Right ventricle myocardium superior (tissue), 1 donor: Measurements from ENCODE around the gene SOX13. TPM values are rescaled to one million over a fixed set of nuclear protein-coding genes. Genes with fewer than 3 reads are reported as not detected.
"Not testable (repeated sequence)": the region's sequence is repeated elsewhere in the genome, so short reads cannot be mapped to it uniquely, and the experiment has no call there.

ENCODE experiments used
- ATAC-seq: fragments of 200-7000 bp; cut with Tn5 transposase; one replicate; pipeline ENCODE4 v1.9.1; 2020; ENCODE audit warnings: mild to moderate bottlenecking; ENCODE audit not compliant: poor library complexity
- DNase-seq: peaks from one replicate; pipeline ENCODE4 v3.0.0-alpha.2; 2020
- intact Hi-C: fragments of 100-400 bp; cut with DNase I; formaldehyde crosslinking; loops from one replicate; pipeline ENCODE4 v1.11.2; 2022
- total RNA-seq: library from RNA; stranded (reverse); fragmentation: NEBNext Ultra II Directional; extraction: Animal tissue kit (Norgen Biotek cat#: 25700); gene quantifications from one replicate; pipeline ENCODE4 v1.2.1, GENCODE V29; 2021
- donor health status: DM: no; HTN: yes; CAD: no; lungs with severe emphysema.

The SOX13 gene
- total RNA-seq, 1 donor from 2014 or later: 12.4 TPM

DNA sequence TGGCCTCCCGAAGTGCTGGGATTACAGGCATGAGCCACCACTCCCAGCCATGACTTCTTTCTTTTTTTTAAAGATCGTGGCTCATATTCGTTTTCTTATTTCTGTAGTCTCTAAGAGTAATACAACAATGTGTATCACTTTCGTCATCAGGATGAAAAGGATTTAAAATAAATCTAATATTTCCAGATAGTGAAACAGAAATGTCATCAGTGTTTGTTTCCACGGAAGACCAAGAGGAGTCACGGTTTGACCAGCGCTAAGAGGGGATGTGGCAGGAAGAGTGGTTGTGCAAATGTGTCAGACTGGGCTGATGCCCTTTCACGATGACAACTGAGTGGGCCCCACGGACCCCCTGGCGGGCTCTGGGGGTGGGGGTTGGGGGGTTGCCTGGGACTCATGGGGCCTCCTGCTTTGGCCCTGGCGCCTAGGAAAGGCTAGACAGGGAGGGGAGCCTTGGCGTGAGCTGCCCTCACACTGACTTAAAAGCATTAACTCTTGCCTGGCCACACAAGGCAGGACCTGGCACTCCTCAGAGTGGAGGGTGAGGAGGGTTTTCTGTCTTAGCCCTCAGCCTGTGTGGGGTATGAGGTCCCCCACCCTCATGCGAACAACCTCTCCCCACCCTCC, 8.4 kb downstream of the SOX13 start:
- DNase-seq (no peak), ATAC-seq (no peak)
- intact Hi-C loops: no loop called here

DNA sequence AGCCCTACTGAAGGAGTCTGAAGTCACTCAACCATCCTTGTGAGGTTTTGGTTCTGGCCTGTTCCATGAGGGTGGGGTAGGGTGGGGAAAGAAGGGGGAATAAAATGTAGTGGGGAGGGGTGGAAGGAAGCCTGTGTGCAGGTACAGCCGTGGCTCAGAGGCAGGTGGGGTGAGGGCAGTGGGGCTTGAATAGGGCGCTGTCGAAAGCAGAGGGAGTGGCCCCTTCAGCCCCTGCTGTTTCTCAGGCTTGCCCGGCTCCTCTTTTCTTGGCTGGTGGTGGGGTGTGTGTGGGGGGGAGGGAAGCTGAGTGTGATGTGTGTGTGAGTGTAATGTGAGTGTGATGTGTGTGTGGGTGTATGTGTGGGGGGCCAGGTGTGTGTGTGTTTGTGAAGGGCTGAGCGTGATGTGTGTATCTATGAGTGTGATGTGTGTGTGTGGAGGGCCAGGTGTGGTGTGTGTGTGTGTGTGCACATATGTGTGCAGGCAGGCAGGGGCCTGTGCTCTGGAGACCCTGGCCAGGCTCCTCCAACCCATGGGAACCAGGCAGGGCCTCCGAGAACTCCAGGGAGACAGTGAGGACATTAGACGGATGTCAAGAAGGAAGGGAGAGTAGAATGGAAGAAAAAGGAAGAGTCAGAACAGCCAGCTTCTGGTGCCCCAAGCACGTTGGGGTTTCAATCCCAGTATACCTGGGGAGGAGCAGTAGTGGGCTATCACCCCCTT, 9.0 kb downstream of the SOX13 start:
- intact Hi-C loops: no loop called here
- DNase-seq: no peak
- ATAC-seq: no peak

DNA sequence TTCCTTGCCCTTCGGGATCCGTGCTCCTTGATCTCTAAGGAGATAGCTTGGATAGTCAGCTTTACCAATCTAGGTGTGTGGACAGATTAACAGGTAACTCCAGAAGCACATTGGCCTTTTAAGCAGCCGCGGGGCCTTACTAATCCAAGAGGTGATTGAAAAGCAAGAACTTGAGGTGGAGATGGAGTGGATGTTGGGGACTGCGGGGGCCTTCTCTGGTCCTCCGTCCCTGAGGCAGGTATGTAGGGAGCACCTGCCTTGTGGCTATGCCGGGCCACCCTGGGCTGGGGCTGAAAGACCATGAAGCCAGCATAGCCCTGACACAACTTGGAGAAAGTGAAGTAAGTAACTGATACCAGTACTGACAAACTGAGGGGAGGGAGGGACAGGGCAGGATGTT, 10.6 kb downstream of the SOX13 start:
- DNase-seq (no peak), ATAC-seq (no peak)
- intact Hi-C loops: no loop called here

DNA sequence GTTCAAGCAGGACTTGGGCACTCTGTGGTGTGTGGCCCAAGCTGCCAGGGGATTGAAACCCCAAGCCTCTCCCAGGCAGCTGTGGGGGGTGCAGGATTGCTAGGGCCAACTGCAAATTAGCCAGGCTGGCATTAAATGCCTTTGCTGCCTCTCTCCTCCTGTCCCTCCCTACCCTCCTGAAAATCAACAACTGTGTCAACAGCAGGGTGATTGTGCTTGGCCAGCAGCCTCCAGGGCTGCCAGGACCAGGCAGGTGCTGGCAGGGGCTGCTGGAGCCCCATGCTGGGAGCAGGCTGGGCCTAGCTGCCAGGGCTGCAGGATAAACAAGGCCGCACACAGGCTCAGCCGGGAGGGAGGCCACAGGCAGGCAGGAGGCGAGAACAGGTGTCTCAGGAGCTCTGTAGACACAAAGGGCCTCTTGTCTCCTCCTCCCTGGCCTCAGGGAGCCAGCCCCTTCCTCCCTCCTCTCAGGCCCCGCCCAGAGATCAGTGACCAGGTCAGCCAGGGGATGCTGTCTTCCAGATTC, 11.4 kb downstream of the SOX13 start:
- intact Hi-C loops: no loop called here
- DNase-seq (peak; percentile 55), ATAC-seq (peak; percentile 70)

DNA sequence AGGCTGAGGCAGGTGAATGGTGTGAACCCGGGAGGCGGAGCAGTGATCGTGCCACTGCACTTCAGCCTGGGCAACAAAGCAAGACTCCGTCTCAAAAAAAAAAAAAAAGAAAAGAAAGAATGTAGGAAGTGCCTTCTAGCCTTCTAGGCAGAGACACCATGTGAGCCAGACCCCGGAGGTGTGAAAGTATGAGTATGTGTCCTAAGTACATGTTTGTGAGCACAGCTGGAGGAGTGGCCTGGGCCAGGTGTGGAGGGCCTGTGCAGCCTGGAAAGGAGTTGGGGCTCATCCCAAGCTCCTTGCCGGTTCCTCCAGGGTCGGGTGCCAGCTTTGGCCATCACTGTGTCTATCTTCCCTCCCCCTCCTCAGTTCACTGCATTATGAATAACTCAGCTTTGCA, 13.0 kb downstream of the SOX13 start:
- intact Hi-C loops: no loop called here
- no peak for ATAC-seq

DNA sequence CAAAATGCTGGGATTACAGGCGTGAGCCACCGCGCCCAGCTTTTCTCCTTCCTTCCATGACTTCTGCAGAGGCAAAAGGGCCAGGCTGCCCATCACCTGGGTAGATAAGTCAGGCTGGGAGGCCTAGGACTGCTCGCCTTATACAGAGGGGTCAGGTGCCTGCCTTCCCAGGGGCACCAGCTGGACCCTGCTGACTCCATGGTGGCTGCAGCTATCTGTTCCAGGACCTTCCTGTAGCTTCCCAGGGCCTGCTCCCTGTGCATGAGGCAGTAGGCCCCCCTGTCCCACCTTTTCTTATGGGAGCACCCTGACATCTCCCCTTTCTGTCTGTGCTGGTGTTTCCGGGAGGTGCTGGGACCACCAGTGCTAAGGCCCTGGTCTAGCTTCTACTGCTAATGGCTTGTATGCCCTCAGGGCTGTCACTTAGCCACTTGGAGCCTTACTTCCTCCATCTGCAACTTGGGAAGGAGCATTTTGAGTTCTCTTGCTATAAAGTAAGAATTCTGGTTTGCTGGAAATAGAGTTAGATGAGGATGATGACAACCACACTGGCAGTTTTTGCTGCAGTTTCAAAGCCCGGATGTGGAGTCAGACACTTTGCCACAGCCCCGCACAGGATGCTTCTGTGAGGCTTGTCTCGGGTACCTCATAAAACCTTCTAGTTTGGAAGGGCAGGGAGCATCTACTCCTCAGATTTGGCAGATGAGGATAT, 14.4 kb downstream of the SOX13 start:
- intact Hi-C loops: no loop called here
- no peak for ATAC-seq
- DNase-seq: no peak

More for the DNA sequence above, 13.0 kb downstream of the SOX13 start:
- DNase-seq: no peak

DNA sequence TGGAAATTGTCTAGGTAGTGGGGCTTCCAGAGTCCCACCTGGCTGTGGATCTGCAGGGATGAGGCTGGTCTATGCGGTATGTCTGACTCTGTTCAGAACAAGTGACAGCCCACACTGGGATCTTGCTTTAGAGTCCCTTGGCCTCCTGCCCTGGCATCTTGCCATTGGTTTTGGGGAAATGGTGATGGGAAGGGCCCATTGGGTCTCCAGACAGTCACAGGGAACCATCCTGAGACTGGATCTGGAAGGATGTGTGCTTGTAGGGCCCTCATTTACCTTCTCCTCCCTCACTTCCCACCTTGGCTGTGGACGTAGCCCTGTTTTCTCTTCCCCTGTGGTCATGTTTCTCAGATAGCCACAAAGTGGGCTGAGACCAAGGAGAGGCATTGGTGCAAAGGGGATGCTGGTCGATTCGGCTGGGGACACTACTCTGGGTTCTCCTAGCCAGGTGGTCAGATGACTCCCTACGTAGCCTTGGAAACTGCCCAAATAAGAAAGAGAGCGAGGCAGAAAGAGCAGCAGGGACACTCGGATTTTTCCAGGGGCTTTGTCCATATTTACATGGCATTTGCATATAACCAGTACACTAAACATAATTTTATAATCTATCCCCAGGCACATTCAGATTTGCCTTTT, 15.1 kb downstream of the SOX13 start:
- no peak for ATAC-seq
- intact Hi-C loops: no loop called here
- DNase-seq: peak; percentile 67

DNA sequence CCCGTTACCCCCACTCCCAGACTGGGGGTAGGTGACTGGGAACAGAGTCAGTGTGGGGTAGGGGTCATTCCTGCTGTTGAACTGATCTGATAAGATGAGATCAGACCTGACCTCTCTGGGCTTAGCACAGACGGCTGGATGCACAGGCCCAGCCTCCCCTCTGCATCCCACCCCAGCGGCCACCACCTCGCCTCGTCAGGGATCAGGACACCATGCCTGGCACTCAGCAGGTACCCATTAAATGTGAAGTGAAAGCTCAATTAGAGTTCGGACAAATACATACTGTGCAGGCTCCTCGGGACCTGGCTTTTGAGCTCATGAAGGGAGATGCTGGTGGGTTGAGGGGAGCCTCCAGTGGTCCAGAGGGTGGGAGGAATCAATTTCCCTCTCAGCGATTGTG, 15.7 kb downstream of the SOX13 start:
- no peak for ATAC-seq
- intact Hi-C loops: no loop called here
- no peak for DNase-seq

DNA sequence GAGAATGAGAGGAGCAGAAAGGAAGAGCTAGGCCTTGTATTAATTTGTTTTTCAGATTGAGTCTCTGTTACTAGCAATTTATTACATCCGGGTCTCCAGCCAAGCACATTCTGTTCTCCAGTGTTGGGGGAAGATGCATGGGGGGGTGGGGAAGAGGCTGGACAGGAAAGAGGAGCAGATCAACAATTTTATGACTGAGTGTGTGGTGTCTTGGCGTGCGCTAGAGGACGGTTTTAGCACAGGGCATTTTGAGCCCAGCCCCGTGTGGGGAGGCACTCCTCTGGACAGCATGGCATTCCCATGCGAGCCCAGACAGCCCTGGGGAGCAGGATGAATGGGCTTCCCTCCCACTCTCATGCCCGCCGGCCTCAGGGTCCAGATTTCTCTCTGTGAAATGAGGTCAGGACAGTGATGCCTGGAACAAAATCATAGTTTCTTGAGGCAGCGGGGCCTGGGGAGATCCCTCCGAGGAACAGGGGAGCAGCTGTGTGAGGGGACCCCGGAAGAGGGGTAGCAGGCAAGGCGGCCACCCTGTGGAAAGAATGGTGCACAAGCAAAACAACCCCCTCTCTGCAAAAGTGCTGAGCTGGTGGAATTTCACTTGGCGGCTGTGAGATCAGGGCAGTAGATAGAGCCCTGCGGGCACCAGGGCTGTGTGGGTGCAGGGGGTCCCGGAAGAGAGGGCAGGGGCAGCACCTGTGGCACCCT, 16.3 kb downstream of the SOX13 start:
- intact Hi-C loops: no loop called here
- no peak for DNase-seq
- peak; percentile 18 for ATAC-seq

DNA sequence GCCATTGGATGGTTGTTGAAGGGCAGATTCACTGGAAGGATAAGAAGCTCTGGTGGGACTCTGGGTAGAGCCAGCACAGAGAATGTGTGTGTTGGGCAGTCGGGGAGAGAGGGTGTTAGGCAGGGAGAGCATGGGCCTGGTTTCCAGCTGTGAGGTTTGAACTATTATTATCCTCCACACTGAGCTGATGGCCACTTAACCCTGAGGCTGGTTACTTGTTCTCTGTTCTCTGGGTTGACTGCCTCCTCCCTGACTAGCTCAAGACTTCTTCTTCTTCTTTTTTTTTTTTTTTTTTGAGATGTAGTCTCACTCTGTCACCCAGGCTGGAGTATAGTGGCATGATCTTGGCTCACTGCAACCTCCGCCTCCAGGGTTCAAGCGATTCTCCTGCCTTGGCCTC, 17.2 kb downstream of the SOX13 start:
- not testable (repeated sequence) for ATAC-seq, DNase-seq

DNA sequence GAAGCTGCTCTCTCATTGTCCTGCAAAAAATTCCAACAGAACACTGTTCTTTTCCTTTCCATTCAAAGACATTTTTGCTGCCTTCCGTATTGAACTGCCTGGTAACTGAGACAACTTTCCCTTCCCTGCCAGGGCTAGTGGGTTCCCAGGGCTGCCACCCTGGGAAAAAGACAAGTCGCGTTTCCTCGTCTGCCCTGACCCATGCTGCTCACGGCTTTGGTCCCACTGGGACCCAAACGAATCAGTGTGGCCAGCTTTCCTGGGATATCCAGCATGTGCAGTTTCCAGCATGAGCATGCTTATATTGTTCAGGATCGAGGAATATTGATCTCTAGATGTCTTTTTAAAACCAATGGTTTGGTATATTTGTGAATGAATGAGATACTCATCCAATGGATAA, 18.2 kb downstream of the SOX13 start:
- ATAC-seq: no peak
- no peak for DNase-seq
- intact Hi-C loops: no loop called here

More for the DNA sequence above, 17.2 kb downstream of the SOX13 start:
- intact Hi-C loops: not testable (repeated sequence)

DNA sequence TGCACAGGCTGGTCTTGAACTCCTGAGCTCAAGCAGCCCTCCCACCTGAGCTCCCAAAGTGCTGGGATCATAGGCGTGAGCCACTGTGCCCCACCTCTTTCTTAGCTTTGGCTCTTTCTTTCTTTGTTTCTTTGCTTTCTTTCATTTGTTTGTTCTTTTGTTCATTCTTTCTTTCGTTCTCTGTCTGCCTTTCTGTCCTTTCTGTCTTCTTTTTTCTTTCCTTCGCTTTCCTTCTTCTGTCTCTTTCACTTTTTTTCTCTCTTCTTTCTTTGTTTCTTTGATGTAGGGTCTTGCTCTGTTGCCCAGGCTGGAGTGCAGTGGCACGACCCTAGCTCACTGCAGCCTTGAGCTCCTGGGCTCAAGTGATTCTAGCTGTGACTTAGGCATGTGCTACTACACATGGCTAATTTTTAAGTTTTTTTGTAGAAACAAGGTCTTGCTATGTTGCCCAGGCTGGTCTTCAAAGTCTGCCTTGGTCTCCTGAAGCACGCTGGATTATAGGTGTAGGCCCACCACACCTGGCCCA, 18.9 kb downstream of the SOX13 start:
- no peak for ATAC-seq
- intact Hi-C loops: no loop called here
- DNase-seq: no peak

DNA sequence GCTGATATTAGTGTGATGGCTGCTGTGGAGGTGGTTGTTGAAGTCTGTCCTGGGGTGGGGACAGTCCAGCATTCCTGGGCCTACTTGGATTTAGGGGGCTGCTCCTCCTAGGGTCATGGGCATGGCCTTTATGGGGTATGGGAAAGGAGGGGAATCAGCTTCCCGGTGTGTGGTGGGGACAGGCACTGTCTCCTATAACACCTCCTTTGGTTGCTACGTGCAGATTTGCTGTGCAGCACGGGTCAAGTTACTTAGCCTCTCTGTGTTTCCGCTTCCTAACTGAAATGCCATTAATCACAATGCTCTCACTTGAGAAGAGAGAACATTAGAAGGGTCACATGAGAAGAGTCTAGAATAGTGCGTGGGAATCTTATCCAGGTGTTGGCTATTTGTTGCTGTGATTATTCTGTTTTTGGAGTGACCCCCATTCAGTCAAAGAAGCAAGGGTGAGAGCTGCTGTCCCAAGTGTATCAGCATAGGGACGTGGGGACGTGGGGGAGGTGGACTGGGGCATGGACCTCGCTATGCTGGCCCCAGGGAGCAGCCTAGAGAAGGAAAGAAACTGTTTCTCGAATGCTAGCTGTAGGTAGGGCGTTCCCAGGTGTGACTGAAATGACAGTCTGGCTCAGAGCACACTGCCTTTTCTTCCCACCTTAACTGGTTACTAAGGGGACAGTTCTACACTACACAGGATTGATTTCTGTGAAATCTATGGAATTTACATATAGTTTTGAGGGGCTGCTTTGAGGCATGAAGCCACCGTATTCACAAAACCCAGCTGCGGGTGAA, 19.9 kb downstream of the SOX13 start:
- no peak for ATAC-seq
- intact Hi-C loops: no loop called here
- no peak for DNase-seq

DNA sequence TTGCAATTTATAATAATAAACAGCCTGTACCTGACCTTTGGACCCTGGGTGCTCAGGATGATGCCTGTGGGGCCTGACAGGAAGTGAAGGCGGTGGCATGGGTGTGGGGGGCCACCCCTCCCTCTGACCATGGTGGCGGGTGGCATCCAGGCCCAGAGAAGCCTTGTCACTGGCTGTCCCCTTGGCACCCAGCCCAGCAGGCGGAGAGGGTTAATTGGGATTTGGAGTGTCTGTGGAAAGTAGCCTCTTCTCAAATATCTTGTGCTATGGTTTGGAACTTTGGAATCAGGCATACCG, 20.5 kb downstream of the SOX13 start:
- intact Hi-C loops: no loop called here
- DNase-seq: no peak
- no peak for ATAC-seq

DNA sequence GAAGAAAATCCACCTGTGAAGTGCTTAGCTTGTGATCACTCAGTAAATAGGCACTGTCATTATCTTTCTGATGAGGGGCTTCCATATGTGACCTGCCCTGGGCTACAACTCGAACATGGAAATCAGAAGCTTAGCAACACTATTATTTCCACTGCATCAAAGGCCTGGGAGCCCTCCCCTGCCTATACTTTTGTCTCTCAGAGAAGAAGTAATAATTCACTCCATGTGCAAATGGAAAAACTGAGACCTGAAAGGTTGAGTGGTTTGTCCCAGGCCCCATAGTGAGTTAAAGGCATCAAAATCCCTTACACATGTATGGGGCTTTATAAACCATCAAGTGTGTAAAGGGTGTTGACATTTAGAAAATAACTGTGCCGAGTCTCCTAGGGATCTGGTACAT, 20.9 kb downstream of the SOX13 start:
- intact Hi-C loops: no loop called here
- ATAC-seq: no peak
- DNase-seq: no peak

DNA sequence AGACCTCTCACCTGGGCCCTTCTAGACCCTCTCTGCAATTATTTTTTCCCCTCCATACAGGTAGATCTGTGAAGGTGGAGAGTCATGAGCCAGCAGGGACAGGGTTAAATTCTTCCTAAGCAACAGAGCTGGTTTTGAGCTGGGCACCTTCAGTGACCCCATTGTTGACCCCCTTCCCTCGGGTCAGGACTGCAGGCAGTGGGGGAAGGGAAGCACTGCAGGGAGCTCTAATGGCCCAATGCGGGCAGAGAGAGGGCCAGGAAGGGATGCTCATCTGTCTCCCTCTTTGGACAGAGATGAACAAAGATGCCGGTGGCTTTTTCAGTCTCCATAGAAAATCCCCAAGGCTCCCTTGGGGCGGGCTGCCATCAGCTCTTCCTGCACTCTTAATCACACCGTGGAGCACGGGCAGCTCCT, 21.4 kb downstream of the SOX13 start:
- ATAC-seq (no peak), DNase-seq (no peak)
- intact Hi-C loops: no loop called here

DNA sequence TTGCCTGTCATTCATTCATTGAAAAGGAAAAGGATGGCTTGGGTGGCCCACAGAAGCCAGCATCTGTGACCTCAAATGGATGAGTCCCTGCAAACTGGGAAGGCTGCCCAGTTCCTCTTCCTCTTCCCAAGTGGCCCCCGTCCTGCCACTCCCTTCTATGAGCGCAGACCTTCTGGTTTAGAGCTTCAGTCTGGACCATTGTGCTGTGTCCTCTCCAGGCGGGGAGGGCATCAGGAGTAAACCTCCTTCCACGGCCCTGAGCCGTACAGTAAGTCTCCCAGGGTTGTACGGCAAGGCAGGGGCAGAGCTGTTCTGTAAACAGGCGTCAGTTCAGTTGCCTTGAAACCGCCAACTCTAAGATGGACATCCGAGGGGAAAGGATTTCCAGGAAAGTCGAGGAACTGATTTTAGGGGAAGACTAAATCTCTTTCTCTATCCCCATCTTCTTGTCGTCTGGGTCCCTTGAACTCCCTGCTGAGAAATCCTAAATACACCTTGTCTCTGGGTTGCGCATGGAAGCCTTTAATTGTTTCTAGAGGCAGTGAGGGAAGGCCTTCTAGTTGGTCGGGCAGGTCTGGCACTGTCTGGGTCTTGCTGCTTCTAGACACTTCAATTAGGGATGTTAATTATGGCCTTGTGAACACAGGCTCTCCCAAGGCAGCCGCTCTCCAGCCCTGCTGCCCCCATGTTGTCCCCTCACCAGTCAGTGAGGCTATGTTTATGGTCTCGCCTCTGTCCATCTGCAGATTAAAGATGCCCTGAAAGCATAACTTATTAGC, 22.1 kb downstream of the SOX13 start:
- DNase-seq: no peak
- intact Hi-C loops: no loop called here
- ATAC-seq: peak; percentile 24
